H1 (cell line): ENCODE data around the gene RNASEH2A. TPM values are rescaled to one million over a fixed set of nuclear protein-coding genes. Genes with fewer than 3 reads are reported as not detected.

ENCODE experiments used
- PHF8 ChIP-seq: fragments of 200-600 bp; sonication (generic); conservative IDR thresholded peaks from 2 replicates; pipeline ENCODE4 v1.7.1; 2012; ENCODE audit warnings: low read depth, mild to moderate bottlenecking, inconsistent platforms, low read length, moderate library complexity
- TEAD4 ChIP-seq: IDR thresholded peaks from 2 replicates; pipeline ENCODE4 v1.6.1; 2012; ENCODE audit warnings: low read depth, low read length, inconsistent platforms, mixed read lengths
- polyA plus RNA-seq, 7 experiments: library from polyadenylated mRNA; depleted of rRNA in 3 of 7; stranded (reverse) in 5 of 7; unstranded in 2 of 7; fragments of >200 nt in 5 of 7; fragments of 200-250 nt in 2 of 7; gene quantifications; 1 replicate in 5 of 7; 2 replicates in 1 of 7; 4 replicates in 1 of 7; pipeline versions ENCODE4 v1.2.1 to v1.2.3, GENCODE V29; 2011 to 2013; ENCODE audit warnings: missing spikeins in 2 of 7, mixed read lengths in 2 of 7
- total RNA-seq: library from RNA; stranded (reverse); fragmentation: NEBNext Ultra II Directional; extraction: Animal tissue kit (Norgen Biotek cat#: 25700); gene quantifications from 2 replicates; pipeline ENCODE4 v1.2.1, GENCODE V29; 2021

Gene RNASEH2A
- total and polyA plus RNA-seq, 2 of the 8 experiments (the other 6 are each of a cell fraction or from before 2014, with no cell fraction given): 67.5 to 120 TPM

DNA sequence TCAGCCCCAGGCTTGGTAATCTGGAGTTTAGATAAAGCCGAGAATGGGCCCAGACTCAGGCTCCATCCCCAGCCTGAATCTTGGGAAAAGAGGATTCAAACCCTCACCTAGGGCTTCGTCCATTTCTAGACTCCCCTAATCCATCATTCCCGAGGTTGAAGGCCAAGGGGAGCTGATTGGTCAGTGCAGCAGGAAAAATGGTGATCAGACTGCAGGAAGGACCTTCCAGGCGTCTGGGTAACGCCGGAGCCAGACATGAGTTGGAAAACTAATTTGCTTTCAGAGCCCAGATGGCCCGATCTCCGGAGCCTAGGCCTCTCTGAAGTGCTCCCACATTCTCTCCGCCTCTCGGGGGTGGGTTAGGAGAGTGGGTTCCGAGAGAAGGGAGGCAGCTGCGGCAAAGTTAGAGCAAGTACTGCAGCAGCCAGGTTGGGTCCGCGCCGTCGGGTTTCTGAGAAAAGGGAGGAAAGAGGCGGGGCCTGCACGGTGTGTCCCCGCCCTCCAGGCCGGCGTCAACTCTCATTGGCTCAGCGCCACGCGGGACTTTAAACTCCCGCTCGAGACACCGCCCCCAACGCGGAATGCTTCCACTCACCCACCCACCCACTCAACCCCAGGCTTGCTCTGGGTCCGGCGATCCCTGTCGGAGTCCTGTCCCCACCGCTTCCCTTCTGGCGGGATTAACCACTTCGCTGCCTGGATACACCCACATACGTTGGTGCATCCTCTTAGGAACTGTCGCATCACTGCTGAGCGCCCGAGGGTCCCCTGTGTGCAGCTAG, 28.8 kb downstream of the RNASEH2A start (continued):
- TF ChIP-seq TEAD4: no peak
- no peak for TF ChIP-seq PHF8
